Caki2 (cell line): ENCODE measurements around the gene TMED10. TPM values are rescaled to one million over a fixed set of nuclear protein-coding genes. Genes with fewer than 3 reads are reported as not detected.

Experiments used
- total RNA-seq: library from RNA; depleted of rRNA; stranded (reverse); fragments of >200 nt; shearing (Covaris generic); gene quantifications from 2 replicates; pipeline ENCODE4 v1.2.3, GENCODE V29; 2014; ENCODE audit warnings: low replicate concordance; rRNA removed

TMED10 gene
- total RNA-seq, 1 experiment from 2014 or later, result 141 TPM

Other genes with a start within 250 kb of the TMED10 start
- 0.71 and 4.5 TPM in 2 replicates for gene PGF, start 221.0 kb downstream of the TMED10 start, total RNA-seq
- 96.4 and 109 TPM in 2 replicates for gene EIF2B2, start 173.7 kb downstream of the TMED10 start, total RNA-seq
- gene MLH3, start 125.1 kb downstream of the TMED10 start, total RNA-seq, result 17.1 and 22.5 TPM in 2 replicates
- gene ACYP1, start 112.6 kb downstream of the TMED10 start, total RNA-seq, result 10.0 and 39.5 TPM in 2 replicates
- gene ZC2HC1C, start 107.0 kb downstream of the TMED10 start, total RNA-seq, result 6.5 and 15.6 TPM in 2 replicates
- 34.4 and 44.0 TPM in 2 replicates for gene NEK9, start 49.6 kb downstream of the TMED10 start, total RNA-seq
- 4.5 and 12.6 TPM in 2 replicates for gene FOS, start 102.2 kb upstream of the TMED10 start, total RNA-seq